HG03565 (cell line): ENCODE measurements around the gene LRRC45.

Source experiments
- ATAC-seq: cut with Tn5 transposase; IDR thresholded peaks from one replicate; pipeline ENCODE4 v1.9.1; 2021; ENCODE audit warnings: mild to moderate bottlenecking, moderate library complexity; ENCODE audit not compliant: unreplicated experiment

The LRRC45 gene

DNA sequence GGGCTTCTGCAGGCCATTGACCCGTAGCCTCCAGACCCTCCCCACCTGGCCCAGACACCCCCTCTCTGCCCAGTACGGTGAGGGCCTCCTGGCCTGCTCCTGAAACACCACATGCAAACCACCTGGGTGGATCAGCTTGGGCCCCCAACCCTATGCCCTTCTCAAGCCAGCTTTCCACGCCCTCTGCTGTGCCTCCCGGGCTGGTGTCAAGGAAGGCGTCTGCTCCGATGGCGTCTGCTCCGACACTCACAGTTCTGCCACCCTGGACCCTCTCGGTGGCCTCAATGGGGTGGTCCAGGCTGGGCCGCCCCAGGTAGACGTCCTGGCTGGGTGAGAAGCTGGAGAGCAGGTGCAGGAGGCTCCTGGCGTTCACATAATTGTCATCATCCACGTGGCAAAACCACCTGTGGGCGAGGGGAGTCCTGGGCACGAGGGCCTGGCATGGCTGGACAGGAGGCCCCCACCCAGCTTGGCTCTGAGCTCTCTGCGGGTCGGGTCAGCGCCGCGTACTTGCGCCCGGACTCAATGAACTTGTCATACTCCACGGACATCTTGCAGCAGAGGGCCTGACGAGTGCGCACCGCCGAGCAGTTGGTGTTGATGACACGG lies 27.2 kb downstream of the LRRC45 start:
- no peak for ATAC-seq

DNA sequence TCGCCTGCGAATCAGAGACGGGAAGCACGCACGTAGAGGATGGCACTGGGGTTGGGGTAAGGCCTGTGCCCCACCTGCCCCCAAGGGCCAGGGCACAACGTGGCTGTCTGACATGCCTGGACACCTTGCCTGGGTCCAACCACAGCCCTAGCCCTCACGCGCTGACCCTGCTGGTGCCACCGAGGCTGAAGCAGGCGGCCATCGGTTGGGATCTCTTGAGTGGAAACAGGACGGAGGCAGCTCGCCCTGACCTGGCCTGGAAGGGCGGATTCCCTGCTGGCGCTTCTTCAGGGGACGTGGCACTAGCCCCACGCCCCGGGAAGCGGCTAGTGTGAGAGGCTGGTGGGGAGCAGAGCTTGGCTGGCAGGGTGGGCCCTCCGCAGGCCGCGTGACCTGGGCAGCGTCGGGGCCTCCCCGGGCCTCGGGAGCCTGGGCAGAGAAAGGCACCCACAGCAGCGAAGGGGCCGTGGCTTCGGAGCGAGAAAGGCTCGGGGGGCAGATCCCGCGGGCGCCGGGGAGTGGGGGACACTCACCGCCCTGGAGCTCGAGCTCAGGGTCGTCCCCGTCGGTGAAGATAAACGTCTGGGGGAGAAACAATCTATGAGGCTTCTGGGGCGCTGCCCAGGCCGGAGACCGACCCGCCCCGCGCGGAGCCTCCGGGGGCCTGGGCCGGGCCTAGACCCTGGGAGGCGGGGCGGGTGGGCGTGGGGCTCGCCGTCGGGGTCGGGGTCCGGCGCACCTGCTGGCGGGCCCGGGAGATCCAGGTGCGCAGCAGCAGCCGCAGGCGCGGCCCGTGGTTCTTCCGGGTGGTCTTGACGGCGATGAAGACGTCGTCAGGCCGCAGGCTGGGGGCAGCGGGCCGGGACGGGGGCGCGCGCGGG lies 27.9 kb downstream of the LRRC45 start:
- ATAC-seq = no peak

DNA sequence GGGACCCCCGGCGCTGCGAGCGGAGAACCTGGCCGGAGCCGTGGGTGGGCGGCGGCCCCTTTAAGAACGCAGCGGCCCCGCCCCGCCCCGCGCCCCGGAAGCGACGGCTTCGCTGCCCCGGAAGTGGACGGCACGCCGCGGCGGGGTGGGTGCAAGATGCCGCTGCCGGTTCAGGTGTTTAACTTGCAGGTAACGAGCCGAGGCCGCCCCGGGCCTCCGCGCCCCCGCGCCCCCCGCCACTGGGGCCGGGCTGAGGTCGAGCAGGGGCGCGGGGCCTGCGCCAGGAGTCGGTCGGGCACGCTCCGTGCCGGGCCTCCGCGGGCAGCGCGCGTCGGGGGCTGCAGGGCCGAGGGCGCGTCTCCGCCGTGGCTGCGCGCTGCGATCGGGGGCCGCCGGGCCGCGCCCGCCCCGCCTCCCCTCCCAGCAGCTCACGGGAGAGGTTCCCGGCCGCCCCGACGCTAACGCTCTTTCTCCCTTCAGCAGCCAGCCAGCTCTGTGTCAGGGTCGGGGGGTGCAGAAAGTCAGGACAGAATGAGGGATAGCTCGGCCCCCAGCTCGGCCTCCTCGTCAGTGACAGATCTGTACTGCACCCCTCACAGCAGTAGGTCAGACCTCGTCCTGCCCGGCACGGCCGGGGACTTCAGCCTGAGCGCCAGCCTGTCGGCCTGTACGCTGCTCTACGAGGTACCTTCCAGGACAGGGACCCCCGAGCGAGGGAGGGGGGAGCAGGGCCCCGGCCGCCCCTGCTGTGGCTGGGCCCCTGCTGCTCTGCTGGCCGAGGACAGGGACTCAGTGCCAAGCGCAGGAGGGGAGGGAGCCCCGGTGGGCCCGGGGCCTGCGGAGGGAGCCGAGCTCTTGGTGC lies 28.9 kb downstream of the LRRC45 start, which contains the start of the genes GPS1 and RFNG:
Gene GPS1 (plus strand): TSS at position 123 of the 862 bp plus-strand sequence. CDS start 34 bp downstream, at position 157.
Gene RFNG (minus strand): TSS at position 36 of the 862 bp plus-strand sequence. CDS start 45 bp downstream, outside the sequence.
- no peak for ATAC-seq

DNA sequence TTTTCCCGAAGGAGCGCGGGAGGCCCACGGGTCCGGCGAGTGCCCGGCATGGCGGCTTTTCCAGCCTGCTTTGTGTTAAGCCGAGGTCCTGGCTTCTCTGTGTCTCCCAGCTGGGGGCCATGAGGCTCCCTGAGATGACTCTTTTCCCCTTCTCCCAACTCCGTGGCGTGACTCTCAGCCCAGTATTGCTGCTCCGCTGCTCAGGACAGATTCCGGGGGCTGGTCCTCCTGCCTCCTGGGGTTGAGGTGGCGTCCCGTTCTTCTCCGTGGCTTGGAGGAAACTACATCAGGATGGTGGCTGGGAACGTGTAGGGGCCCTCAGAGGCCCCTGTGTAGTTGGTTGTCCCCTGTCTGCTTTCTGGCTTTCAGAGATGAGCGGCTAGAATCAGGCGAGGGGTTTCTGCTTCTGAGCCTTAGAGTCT lies 29.5 kb downstream of the LRRC45 start:
- ATAC-seq = no peak

DNA sequence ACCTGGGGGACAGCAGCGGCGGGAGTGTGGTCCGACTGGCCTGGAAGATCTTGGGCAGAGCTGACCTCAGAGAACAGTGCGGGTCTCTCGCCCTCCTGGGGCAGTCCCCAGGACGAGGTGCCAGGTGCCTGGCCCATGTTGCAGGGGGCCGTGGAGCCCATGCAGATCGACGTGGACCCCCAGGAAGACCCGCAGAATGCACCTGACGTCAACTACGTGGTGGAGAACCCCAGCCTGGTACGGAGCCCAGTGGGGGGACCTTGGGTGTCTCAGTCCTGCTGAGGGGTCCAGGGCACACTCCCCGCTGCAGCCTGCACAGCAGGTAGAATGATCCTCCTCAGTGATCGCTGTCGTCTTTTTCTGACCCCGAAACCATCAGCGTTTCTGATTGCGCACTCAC lies 30.0 kb downstream of the LRRC45 start:
- ATAC-seq = no peak

DNA sequence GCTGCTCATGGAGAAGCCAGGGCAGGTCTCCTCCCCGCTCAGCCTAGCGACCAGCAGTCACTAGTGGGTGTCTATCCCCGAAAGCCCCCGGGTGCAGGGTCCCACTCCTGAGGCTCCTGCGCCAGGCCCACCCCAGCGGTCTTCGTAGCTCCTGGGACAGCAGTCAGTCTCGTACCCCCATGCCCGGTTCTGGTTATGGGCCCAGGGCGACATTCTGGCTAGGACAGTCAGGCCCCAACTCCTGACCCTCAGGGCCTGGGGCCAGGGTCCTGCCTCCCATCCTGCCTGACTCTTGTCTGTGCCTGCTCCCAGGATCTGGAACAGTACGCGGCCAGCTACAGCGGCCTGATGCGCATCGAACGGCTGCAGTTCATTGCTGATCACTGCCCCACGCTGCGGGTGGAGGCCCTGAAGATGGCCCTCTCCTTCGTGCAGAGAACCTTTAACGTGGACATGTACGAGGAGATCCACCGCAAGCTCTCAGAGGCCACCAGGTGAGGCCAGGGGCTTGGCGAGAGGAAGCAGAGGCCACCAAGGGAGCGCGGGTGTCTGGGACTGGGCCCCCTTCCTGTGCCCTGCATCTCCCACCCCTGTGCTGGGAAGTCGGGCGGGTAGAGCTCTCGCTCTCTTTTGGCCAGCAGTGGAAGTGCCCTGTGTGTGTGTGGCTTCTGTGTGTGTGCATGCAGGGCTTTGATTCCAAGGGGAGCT lies 30.6 kb downstream of the LRRC45 start:
- ATAC-seq = no peak

DNA sequence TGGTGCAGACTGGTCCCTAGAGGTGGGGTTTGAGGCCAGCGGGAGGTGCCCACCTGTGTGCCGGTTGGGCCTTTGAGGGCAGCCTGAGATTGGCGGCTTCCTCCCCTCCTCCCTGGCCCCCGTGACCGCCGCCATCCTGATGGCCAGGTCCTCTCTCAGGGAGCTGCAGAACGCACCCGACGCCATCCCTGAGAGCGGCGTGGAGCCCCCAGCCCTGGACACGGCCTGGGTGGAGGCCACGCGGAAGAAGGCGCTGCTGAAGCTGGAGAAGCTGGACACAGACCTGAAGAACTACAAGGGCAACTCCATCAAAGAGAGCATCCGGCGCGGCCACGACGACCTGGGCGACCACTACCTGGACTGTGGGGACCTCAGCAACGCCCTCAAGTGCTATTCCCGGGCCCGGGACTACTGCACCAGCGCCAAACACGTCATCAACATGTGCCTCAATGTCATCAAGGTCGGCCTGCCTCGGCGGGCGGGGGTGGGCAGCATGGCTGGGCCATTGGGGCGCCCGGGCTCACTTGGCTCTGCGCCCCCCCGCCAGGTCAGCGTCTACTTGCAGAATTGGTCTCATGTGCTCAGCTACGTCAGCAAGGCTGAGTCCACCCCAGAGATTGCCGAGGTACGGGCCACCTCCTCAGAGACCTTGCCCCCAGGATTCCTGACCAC lies 31.4 kb downstream of the LRRC45 start:
- no peak for ATAC-seq

DNA sequence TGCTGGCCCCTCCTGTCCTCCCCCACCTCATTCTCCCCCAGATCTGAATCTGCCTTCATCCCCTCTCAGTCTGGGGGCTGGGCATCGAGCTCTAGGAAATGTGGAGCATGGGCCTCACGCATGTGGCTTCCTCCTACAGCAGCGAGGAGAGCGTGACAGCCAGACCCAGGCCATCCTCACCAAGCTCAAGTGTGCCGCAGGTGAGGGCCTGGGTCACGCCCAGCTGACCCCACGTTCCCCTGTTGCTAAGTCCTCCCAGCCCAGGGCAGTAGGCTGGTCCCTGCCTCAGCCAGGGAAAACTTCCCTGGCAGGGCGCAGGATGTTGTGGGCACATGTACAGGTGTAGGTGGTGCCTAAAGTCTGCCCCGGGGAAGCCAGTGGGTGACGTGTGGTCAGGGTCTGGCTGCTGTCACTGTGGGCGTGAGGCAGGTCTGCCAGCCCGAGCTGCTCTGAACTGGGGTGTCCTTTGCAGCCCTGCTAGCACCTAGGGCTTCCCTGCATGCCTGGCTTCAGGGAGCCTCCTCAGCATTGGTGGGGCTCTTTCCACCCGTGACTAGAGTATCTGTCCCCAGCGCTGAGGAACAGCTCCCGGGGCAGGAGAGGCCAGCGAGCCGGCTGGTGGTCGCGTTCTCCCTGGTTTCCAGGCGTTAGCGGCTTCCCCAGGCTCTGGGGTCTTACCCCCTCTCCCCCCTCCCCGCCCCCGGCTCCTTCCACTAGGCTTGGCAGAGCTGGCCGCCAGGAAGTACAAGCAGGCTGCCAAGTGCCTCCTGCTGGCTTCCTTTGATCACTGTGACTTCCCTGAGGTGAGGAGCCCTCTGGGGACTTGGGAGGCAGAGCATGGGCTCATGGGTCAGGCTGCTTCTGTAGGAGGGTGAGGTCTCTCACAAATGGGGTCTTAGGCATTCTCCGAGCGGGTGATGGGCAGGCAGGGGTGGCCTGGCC lies 32.2 kb downstream of the LRRC45 start:
- ATAC-seq = no peak

DNA sequence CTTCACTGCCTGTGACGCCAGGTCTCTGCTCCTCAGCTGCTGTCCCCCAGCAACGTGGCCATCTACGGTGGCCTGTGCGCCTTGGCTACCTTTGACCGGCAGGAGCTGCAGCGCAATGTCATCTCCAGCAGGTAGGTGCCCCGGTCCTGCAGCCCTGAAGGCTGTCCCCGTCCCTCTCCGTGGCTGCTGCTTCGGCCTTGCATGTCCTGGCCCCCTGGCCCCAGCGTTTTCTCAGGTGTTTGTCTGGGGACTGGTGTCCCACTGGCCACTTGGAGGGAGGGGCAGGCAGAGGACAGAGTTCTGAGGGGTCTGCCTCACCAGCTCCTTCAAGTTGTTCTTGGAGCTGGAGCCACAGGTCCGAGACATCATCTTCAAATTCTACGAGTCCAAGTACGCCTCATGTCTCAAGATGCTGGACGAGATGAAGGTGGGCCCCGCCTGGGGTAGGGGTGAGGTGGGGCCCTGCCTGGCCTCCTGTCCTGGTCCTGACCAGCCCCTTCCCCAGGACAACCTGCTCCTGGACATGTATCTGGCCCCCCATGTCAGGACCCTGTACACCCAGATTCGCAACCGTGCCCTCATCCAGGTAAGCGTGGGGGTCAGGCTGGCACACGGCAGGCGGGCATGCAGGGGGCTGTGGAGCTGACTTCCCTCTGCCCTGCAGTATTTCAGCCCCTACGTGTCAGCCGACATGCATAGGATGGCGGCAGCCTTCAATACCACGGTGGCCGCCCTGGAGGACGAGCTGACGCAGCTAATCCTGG lies 33.0 kb downstream of the LRRC45 start:
- no peak for ATAC-seq

DNA sequence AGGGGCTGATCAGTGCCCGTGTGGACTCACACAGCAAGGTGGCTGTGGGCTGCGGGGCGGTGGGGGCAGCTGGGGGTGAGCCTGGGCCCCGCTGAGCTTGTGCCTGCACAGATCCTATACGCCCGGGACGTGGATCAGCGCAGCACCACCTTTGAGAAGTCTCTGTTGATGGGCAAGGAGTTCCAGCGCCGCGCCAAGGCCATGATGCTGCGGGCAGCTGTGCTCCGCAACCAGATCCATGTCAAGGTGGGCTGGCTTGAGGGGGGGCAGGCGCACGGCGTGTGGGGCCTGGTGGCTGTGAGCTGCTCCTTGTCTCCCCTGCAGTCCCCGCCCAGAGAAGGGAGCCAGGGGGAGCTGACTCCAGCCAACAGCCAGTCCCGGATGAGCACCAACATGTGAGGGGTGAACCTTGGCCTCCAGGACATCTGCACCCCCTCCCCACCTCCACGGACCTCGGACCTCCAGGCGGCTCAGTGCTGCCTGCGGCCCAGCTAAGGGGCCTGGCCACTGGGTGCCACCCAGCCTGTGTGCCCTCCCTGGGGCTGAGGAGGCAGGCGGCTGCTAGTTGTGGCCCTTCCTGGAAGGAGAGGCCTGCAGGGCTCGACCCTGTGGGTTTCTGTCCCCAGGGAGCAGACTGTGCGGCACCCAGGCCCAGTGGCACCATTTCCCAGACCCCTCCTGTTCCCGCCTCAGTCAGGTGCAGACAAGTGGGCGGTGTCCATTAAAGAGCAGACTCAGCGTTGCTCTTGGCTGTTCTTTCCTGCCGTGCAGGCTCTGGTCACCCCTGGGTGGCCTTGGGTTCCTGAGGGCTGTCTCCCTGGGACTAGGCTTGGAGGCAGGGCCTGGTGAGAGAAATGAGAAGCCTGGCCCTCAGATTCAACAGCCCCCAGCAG lies 33.9 kb downstream of the LRRC45 start:
- ATAC-seq = no peak

DNA sequence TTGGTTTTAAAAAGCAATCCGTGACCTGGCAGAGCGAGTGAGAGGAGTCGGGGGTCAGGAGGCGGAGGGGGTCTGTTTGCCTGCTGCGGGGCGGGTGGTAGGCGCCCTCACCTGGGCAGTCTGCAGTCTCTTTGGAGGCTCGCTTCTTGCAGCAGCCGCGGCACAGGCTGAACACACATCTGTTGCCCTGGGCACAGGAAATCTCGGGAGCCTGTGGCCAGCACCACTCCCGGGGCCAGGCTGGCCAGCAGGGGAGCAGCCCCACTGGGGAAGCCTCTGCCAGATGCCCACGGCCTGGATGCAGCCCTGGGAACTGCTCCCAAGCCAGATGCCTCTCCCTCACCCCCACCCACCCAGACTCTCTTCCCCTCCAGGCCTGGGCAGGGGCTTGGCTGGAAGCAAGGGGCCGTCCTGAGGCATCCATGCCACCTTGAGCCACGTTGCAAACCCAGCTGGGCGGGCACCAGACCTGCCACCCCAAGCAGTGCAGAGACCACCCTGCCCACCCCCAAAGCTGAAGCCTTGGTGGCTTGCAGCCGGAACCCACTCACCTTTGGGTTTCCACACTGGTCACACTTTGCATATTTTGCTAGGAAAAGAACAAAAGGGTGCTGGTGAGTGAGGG lies 35.2 kb downstream of the LRRC45 start:
- no peak for ATAC-seq

DNA sequence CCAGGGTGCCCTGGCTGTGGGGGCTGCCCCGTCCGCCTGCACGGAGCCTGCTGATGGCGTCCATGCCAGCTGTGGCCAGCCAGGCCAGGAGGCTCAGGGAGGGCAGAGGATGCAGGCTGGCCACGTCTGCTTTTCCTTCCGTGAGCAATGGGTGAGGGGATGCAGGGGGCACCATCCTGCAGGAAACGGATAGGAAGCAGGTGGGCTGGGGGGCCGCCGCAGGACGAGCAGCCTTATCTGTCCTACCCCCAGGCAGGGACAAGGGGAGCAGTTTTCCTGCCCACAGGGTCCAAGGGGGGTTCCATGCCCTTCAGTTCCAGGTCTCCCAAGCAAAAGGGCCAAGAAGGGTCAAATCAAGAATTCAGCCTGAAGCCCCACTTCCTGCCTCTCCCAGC lies 35.7 kb downstream of the LRRC45 start:
- ATAC-seq = no peak

DNA sequence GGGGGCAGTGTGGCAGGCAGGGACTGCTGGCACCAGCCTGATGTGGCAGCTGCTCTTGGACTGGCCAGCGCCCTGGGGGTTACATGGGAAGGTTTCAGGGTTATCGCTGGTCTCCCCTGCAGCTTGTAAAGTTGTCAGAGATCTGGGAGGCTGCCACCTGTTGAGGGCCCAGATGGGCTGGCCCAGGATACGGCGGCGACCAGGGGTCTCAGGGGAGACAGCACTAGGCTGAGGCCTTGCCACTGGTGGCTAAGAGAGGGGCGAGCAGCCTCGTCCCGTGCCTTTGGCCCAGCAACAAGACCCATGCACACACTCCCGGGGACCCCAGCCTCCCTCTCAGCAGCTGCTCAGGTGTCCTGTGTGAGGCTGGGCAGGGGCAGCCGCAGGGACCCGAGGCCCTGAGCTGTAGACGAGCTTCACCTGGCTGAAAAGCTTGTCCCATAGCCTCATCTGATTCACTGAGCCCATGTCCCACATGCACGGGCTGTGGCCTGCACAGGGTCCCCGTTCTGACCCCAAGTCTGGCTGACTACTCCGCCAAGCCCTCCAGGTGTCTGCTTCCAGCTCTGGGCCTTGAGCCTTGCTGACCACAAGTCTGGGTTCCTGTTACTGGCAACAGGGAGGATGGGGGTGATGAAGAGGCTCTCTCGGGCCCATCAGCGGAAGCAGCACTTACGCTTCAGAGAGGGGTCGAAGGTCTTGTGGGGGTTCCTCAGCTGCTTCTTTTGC lies 36.3 kb downstream of the LRRC45 start:
- no peak for ATAC-seq

DNA sequence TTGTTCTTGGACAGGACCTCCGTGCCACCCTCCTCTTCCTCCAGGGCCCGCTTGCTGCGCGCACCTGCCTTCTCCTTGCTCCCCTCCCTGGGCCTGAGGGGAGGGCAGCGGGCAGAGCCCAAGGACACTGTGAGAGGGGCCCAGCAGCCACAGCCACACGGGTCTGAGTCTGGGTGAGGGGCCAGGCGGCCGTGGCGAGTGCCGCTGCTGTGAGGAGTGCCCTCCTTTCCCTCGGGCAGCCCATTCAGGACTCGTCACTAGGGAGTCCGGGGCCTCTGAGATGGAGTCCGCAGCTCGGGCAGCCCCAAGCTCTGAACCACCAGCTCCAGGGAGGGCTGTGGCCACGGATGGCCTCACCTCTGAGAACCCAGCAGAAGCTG lies 36.9 kb downstream of the LRRC45 start:
- no peak for ATAC-seq

DNA sequence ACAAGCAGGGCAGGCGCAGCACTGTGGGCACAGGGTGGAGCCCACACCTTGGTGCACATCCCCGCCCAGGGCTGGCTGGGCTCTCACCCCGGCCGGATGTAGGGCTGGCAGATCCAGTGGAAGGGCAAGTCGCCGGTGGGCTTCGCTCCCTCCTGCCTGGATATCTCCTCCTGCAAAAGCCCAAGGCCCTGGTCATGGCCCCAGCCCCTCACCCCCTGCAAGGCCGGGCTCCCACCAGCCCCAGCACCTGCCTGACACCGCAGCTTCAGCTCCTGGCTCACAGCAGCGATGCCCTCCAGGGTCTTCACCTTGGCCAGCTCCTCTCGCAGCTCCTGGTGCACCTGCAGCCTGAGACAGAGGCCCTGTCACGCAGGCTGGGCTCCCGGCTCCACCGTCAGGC lies 37.5 kb downstream of the LRRC45 start:
- ATAC-seq = no peak
